BJ (cell line): ENCODE data around the gene ZMYND10. TPM values are rescaled to one million over a fixed set of nuclear protein-coding genes. Genes with fewer than 3 reads are reported as not detected.
A peak's percentile ranks its signal among the peaks of the same experiment; 100 is the strongest.

Experiments used
- CTCF ChIA-PET: fragments of 350-600 bp; formaldehyde crosslinking; extraction: SDS; loops from one replicate; lab custom pipeline; 2021; ENCODE audit warnings: antibody characterized with exemption, inconsistent platforms; lab: Yijun Ruan, JAX
- POLR2A ChIA-PET: fragments of 300-600 bp; sonication (Branson Sonifier 250); formaldehyde crosslinking; extraction: SDS; loops from one replicate; lab custom pipeline; 2021; ENCODE audit warnings: antibody characterized with exemption; lab: Charles Lee
- DNase-seq: peaks from one replicate; pipeline ENCODE4 v3.0.0-alpha.2; 2011; ENCODE audit warnings: low read depth
- H3K27me3 ChIP-seq: 2 replicates; pipeline ENCODE4 v1.6.0; 2011; ENCODE audit warnings: low read length; ENCODE audit not compliant: control insufficient read depth, insufficient read depth
- H3K36me3 ChIP-seq: 2 replicates; pipeline ENCODE4 v1.5.1; 2011; ENCODE audit warnings: low read length; ENCODE audit not compliant: control insufficient read depth, insufficient read depth
- H3K4me3 ChIP-seq: 2 replicates; pipeline ENCODE4 v1.5.1; 2011; ENCODE audit warnings: low read depth, mild to moderate bottlenecking, control low read depth, low read length
- CTCF ChIP-seq: IDR thresholded peaks from 2 replicates; pipeline ENCODE4 v1.5.1; 2011; ENCODE audit warnings: low read depth, mild to moderate bottlenecking, control low read depth, inconsistent platforms, low read length, moderate library complexity; ENCODE audit not compliant: insufficient read depth
- polyA plus RNA-seq: library from polyadenylated mRNA; depleted of rRNA; stranded (reverse); fragments of >200 nt; gene quantifications from 2 replicates; pipeline ENCODE4 v1.2.3, GENCODE V29; 2011

Gene ZMYND10
- polyA plus RNA-seq, 1 experiment, result 1.3 TPM

- Histone ChIP-seq H3K4me3 (no peak overlapping the region), H3K27me3 (no peaks in the 10 kb centered on the region), H3K36me3 (peaks cover 11% of the 10 kb centered on the region)
- TF ChIP-seq CTCF, result no peak
- POLR2A ChIA-PET, result no interaction called here
- no peak for DNase-seq
- CTCF ChIA-PET, result interaction anchor here (0.5 to 3.0 kb wide), 14 partner anchors 8 to 518 kb away, joined by 3 to 20 read pairs (median 4); partner anchors contain the start of genes HYAL3, LSMEM2 and NAA80
These were observed 22.4 kb downstream of the ZMYND10 start for GRCh38 chr3:50323092-50323600.

DNA sequence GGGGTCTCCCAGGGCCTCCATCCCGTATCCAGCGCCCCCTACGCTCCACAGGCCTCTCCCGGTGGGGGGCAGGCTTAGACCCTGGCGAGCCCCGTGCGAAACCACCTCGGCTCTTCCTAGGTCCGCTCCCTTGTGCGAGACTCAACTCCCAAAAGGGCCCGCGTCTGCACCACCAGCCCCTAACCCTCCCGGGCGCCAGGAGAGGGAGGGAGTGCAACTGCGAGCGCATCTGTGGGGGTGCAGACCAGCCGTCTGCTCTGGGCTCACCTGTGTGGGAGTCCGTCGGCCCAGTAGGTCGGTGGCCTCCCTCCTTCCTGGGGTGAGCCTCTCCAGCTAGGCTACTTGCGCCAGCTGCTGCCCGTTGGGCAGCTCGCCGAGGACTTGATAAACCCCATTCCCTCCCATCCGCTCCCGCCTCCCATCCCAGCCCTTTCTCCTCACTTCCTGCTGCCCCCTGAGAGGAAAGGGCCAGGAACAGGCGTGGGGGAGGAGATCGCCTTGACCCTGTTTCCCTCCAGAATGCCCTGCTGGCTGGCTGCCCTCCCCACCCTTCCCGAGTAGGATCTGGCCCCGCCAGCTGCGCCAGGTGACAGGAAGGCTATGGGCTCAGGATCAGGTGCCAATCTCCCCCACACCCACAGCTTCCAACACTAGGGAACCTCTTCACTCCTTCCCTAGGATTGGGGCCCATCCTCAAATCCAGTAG is 23.0 kb downstream of the ZMYND10 start, which contains the start of gene HYAL2:
HYAL2 (minus strand) TSS at position 360 of the 706 bp plus-strand sequence. CDS start 2,256 bp downstream, outside the sequence.
- no peak for TF ChIP-seq CTCF
- no peak for DNase-seq
- H3K27me3 ChIP-seq, result no peaks in the 10 kb centered on the region
- peak within 1 kb of the TSS; percentile 53 for H3K4me3 ChIP-seq
- H3K36me3 ChIP-seq, result peaks cover 15% of the 10 kb centered on the region
- ChIA-PET POLR2A (no interaction called here), CTCF (interaction anchor here (0.9 to 3.0 kb wide), 12 partner anchors 7 to 220 kb away, joined by 3 to 20 read pairs (median 4); partner anchors contain the start of genes HYAL3, LSMEM2 and NAA80)

DNA sequence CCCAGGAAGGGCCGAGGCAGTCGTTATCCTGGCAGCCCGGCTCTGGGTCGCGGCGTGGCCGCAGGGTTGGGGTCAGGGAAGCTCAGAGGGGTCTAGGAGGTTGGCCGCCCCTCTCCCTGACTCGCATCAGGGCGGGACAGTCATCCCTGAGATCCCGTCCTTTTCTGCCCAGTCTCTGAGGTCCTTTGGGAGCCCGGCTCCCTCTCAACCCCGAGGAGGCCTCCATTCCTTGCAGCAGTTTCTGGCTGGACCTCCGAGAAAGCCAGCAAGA is 23.5 kb downstream of the ZMYND10 start:
- DNase-seq, result no peak
- CTCF ChIA-PET, result interaction anchor here (1.0 to 1.9 kb wide), 4 partner anchors 14 to 96 kb away, joined by 3 to 6 read pairs (median 4); no protein-coding TSS in a partner anchor
- POLR2A ChIA-PET, result no interaction called here
- no peak overlapping the region for H3K4me3 ChIP-seq
- no peak for TF ChIP-seq CTCF
- H3K27me3 ChIP-seq, result no peaks in the 10 kb centered on the region
- peaks cover 18% of the 10 kb centered on the region for H3K36me3 ChIP-seq

DNA sequence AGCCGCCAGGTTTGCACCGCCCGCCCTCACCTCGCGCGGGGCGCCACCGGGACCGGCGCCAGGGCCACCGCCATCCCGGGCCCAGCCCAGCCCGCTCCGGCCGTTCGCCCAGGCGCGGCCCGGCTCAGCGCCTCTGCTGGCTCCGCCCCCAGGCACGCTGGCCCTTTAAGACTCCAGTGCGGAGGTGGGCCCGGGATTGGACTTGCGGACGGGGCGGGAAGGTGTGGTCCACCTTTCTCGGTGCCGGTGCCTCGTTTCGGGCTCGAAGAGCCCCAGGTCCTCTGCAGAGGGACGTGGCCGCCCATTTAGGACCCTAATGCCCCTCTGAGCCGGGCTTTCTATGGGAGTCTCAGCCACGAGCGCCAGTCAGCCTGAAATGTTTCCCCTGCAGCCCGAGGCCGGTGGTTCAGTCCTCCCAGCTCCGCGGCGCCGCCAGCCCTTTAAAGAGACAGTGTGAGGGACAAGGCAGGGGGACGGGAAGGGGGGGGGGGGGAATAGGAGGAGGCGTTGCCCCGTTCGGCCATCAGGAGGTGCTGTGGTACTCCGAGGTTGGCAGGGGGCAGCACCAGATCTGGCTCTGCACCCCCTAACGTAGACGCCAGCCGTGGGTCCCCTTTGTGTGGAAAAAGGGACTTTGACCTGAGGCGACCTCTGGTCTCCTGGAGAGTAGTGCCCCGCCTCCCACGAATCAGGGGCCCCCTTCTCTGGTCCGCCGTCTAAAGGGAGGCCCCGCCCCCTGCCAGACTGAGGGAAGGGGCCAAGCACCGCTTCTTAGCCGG is 24.0 kb downstream of the ZMYND10 start:
- DNase-seq, result no peak
- Histone ChIP-seq H3K4me3 (peak overlapping the region; percentile 53), H3K27me3 (no peaks in the 10 kb centered on the region), H3K36me3 (peaks cover 24% of the 10 kb centered on the region)
- TF ChIP-seq CTCF, result peak; percentile 53
- ChIA-PET CTCF (interaction anchor here (1.0 to 1.9 kb wide), 6 partner anchors 14 to 96 kb away, joined by 3 to 6 read pairs (median 4); no protein-coding TSS in a partner anchor), POLR2A (interaction anchor here (0.6 kb wide), 1 partner anchor 30 kb away, joined by 3 read pairs; no protein-coding TSS in a partner anchor)
